Activated CD8-positive, alpha-beta T cell treated with anti-CD3 and anti-CD28 coated beads, Interleukin-2, amount 10 ng/mL, durations not matched to agents 7 days and 5 days (primary cell): Measurements from ENCODE around the gene BARX2. TPM values are rescaled to one million over a fixed set of nuclear protein-coding genes. Genes with fewer than 3 reads are reported as not detected.

Experiments used
- total RNA-seq, 2 experiments: library from RNA; stranded (reverse); gene quantifications; one replicate each; pipeline ENCODE4 v1.2.3, GENCODE V29; 2021

The BARX2 gene
- total RNA-seq, 2 experiments from 2014 or later = not detected

Other genes starting within 250 kb of the BARX2 start
- gene ARHGAP32, start 183.5 kb upstream of the BARX2 start, total RNA-seq = 1 to 10 TPM; 2.0 to 2.5 TPM